Left renal pelvis (tissue), 4 donors: ENCODE measurements around the gene PATE4. TPM values are rescaled to one million over a fixed set of nuclear protein-coding genes. Genes with fewer than 3 reads are reported as not detected.

ENCODE experiments used
- DNase-seq, 4 donors: peaks; one replicate each; pipeline ENCODE4 v3.0.0-alpha.2; 2013; ENCODE audit warnings: low read depth in 4 of 4, low spot score in 3 of 4
- polyA plus RNA-seq, 4 donors: library from polyadenylated mRNA; unstranded; fragments of 120-200 nt; gene quantifications; one replicate each; pipeline ENCODE4 v1.2.1, GENCODE V29; 2013; ENCODE audit not compliant: insufficient read length in 4 of 4

Gene PATE4
- polyA plus RNA-seq, 4 donors: 0.15 to 0.19 TPM; not detected in 2

DNA sequence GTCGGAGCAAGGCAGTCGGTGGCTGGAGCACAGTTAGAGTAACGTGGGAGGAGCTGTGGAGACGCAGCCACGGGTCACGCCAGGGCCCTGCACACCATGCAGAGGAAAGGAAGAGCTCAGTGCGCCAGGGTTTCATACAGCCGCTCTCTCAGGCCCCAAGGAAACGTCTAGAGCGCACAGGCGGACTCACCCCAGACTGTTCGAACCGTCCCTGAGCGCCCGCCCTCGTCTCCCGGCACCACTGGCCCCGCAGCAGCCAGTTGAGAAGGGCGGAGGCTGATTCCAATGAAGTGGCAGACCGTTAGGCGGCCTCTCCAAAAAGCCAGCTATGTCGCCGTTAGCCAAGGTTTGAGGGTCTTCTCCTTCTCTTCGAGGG, 53.9 kb downstream of the PATE4 start:
- no peak for DNase-seq

DNA sequence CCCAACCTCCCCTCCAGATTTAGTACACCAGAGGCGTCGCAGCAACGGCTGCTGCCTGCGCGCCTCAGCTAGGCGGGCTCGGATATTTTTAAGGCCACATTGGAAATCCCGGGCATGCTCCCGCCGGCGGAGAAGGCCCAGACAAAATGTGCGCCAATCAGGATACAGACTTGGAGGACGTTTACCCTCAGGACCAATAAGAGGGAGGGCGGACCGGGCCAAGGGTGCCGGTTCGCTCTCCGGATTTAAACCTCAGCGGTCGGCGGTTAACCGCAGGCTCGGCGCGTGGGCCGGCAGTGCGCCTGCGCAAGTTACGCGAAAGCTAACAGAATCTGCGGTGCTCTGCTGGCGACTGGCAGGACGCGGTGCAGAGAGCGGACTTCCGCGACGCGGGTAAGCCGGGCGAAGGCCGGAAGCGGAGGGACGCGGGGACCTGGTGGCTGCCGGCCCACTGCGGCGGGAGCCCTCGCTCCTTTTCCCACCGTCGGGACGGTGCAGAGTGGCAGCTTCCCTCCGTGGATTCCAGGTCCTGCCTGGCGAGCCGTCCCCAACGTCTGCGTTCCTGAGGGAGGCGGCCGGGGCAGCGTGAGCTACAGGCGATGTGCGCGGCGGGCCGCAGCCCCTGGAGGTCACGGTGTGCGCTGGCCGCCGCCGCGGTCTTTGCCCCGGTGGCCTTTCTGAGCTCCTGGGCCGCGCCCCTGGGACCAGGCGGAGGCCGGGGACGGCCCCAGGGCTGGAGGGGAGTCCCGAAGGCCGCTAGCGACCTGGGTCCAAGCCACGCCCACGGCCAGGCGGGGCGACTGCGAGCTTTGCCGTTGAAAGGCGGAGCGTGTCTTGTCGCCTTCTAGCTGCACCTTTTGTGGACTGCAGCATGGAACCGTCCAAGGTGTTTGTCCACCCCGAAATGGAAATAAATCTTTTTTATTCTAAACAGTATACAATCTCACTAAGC, 54.5 kb downstream of the PATE4 start, which contains the start of gene HYLS1:
HYLS1 (plus strand) TSS at position 296 of the 952 bp plus-strand sequence. CDS start 11,701 bp downstream, outside the sequence.
- DNase-seq: peak; percentile 83 to 87 (median 85)

Other genes with a start within 250 kb of the PATE4 start
- 100 to 1,000 TPM; 186 to 226 (median 206) TPM for gene STT3A, start 240.5 kb upstream of the PATE4 start, polyA plus RNA-seq
- 10 to 100 TPM; 15.7 to 32.9 (median 29.9) TPM for gene CHEK1, start 208.2 kb upstream of the PATE4 start, polyA plus RNA-seq
- gene ACRV1, start 152.5 kb upstream of the PATE4 start, polyA plus RNA-seq: 1 to 10 TPM in 2 of 4 donors, under 1 TPM in 2; 0.68 to 1.6 (median 1.00) TPM
- not detected for gene PATE1, start 87.0 kb upstream of the PATE4 start, polyA plus RNA-seq
- under 1 TPM in 1 of 4 donors, not detected in 3; 0.09 TPM for gene PATE2, start 54.5 kb upstream of the PATE4 start, polyA plus RNA-seq
- not detected for gene PATE3, start 45.2 kb upstream of the PATE4 start, polyA plus RNA-seq
- gene HYLS1, start 54.4 kb downstream of the PATE4 start, polyA plus RNA-seq: 10 to 100 TPM; 10.2 to 14.4 (median 13.3) TPM
- gene PUS3, start 69.9 kb downstream of the PATE4 start, polyA plus RNA-seq: 10 to 100 TPM; 13.1 to 21.7 (median 17.3) TPM
- gene DDX25, start 71.2 kb downstream of the PATE4 start, polyA plus RNA-seq: 1 to 10 TPM; 3.9 to 6.1 (median 5.0) TPM
- gene VSIG10L2, start 112.7 kb downstream of the PATE4 start, polyA plus RNA-seq: under 1 TPM in 1 of 4 donors, not detected in 3; 0.53 TPM
- 100 to 1,000 TPM in 1 of 4 donors, 10 to 100 TPM in 3; 24.6 to 136 (median 28.3) TPM for gene CDON, start 229.6 kb downstream of the PATE4 start, polyA plus RNA-seq